ENCODE measurements around the gene CRTAC1.
A peak's percentile ranks its signal among the peaks of the same experiment; 100 is the strongest.

CRTAC1 gene

DNA sequence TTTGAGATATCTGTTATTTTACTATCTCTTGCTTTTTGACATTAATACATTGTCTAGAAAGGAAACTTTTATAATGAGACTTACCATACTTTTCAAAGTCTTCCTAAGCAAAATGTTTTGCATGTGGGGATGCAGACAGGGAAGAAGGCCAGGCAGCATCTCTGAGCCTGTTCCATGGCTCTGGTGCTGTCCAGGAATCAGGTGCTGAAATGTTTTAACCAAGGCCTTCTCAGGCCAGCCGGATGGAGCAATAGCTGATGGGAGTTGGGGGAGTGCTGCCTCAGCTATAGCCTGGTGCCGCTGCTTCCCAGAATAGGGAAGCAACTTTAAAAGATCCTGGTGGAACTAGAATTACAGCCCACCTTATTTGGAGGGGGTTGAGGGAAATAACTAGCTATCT, 38.5 kb downstream of the CRTAC1 start:
- DNase-seq (ENCODE audit: low spot score), result peak; percentile 72
- Histone ChIP-seq H3K23ac (ENCODE audit: low read depth, low read length, poor library complexity) (no peak overlapping the region), H3K4ac (ENCODE audit: low read length) (no peak overlapping the region), H4K91ac (ENCODE audit: low read depth, low read length, poor library complexity) (no peak overlapping the region), H3K18ac (ENCODE audit: low read length) (no peak overlapping the region), H2AFZ (ENCODE audit: low read length) (no peak overlapping the region), H3K4me2 (ENCODE audit: insufficient read depth, low read length, poor library complexity, severe bottlenecking) (no peak overlapping the region), H3K4me1 (ENCODE audit: control insufficient read depth in 2 of 2, insufficient read depth in 1 of 2, low read depth in 1 of 2, low read length in 2 of 2) (no peaks in the 10 kb centered on the region), H4K8ac (ENCODE audit: low read depth, low read length) (no peak overlapping the region), H3K36me3 (replicated peaks in 1 of 2; ENCODE audit: control insufficient read depth in 2 of 2, insufficient read depth in 2 of 2, low read length in 2 of 2) (no peaks in the 10 kb centered on the region), H3K14ac (ENCODE audit: low read length) (no peak overlapping the region), H2BK120ac (ENCODE audit: low read depth, low read length) (no peak overlapping the region), H2BK15ac (ENCODE audit: low read length) (no peak overlapping the region), H3K9me3 (replicated peaks in 1 of 2; ENCODE audit: control insufficient read depth in 2 of 2, insufficient read depth in 1 of 2, low read depth in 1 of 2, low read length in 2 of 2) (no peaks in the 10 kb centered on the region), H3K27ac (replicated peaks; ENCODE audit: low read length) (no peak overlapping the region), H3K9ac (ENCODE audit: low read depth, low read length, poor library complexity) (no peak overlapping the region), H2BK12ac (ENCODE audit: low read length) (no peak overlapping the region), H2AK5ac (ENCODE audit: low read depth, low read length) (no peak overlapping the region), H3K4me3 (ENCODE audit: low read length in 2 of 2) (no peak overlapping the region), H2BK5ac (ENCODE audit: low read length) (no peak overlapping the region), H3K79me1 (ENCODE audit: low read depth, low read length) (no peaks in the 10 kb centered on the region), H3K27me3 (ENCODE audit: control insufficient read depth in 3 of 3, insufficient read depth in 3 of 3, low read depth in 1 of 3, low read length in 3 of 3) (peaks cover 0 to 3% (median 0%) of the 10 kb centered on the region in 3 experiments)
- no CpG with 5 or more reads among the region's 2 CpGs for WGBS, 2 donors (ENCODE audit: extremely low coverage in 2 of 2, insufficient read length in 2 of 2, insufficient replicate concordance in 1 of 2)

- H3K4ac ChIP-seq (ENCODE audit: low read length), result no peak overlapping the region
- H2BK12ac ChIP-seq (ENCODE audit: low read length), result no peak overlapping the region
- no peak overlapping the region for H3K18ac ChIP-seq (ENCODE audit: low read length)
- H3K4me3 ChIP-seq (ENCODE audit: low read length in 2 of 2), result no peak overlapping the region
- no peaks in the 10 kb centered on the region for H3K4me1 ChIP-seq (ENCODE audit: control insufficient read depth in 2 of 2, insufficient read depth in 1 of 2, low read depth in 1 of 2, low read length in 2 of 2)
- no peak overlapping the region for H3K9ac ChIP-seq (ENCODE audit: low read depth, low read length, poor library complexity)
- no peak overlapping the region for H2BK120ac ChIP-seq (ENCODE audit: low read depth, low read length)
- H3K14ac ChIP-seq (ENCODE audit: low read length), result no peak overlapping the region
- no peak overlapping the region for H4K8ac ChIP-seq (ENCODE audit: low read depth, low read length)
- H2BK15ac ChIP-seq (ENCODE audit: low read length), result no peak overlapping the region
- DNase-seq (ENCODE audit: low spot score), result no peak
- no peak overlapping the region for H2AFZ ChIP-seq (ENCODE audit: low read length)
- H3K27me3 ChIP-seq (ENCODE audit: control insufficient read depth in 3 of 3, insufficient read depth in 3 of 3, low read depth in 1 of 3, low read length in 3 of 3), result peaks cover 0 to 31% (median 0%) of the 10 kb centered on the region in 3 experiments
- H2BK5ac ChIP-seq (ENCODE audit: low read length), result no peak overlapping the region
- no peaks in the 10 kb centered on the region for H3K36me3 ChIP-seq (replicated peaks in 1 of 2; ENCODE audit: control insufficient read depth in 2 of 2, insufficient read depth in 2 of 2, low read length in 2 of 2)
- no peak overlapping the region for H3K27ac ChIP-seq (replicated peaks; ENCODE audit: low read length)
- H3K23ac ChIP-seq (ENCODE audit: low read depth, low read length, poor library complexity), result no peak overlapping the region
- H2AK5ac ChIP-seq (ENCODE audit: low read depth, low read length), result no peak overlapping the region
- H3K79me1 ChIP-seq (ENCODE audit: low read depth, low read length), result no peaks in the 10 kb centered on the region
- H4K91ac ChIP-seq (ENCODE audit: low read depth, low read length, poor library complexity), result no peak overlapping the region
- no peak overlapping the region for H3K4me2 ChIP-seq (ENCODE audit: insufficient read depth, low read length, poor library complexity, severe bottlenecking)
- no peaks in the 10 kb centered on the region for H3K9me3 ChIP-seq (replicated peaks in 1 of 2; ENCODE audit: control insufficient read depth in 2 of 2, insufficient read depth in 1 of 2, low read depth in 1 of 2, low read length in 2 of 2)
These were observed 48.6 kb downstream of the CRTAC1 start for GRCh38 chr10:97981816-97982215.

DNA sequence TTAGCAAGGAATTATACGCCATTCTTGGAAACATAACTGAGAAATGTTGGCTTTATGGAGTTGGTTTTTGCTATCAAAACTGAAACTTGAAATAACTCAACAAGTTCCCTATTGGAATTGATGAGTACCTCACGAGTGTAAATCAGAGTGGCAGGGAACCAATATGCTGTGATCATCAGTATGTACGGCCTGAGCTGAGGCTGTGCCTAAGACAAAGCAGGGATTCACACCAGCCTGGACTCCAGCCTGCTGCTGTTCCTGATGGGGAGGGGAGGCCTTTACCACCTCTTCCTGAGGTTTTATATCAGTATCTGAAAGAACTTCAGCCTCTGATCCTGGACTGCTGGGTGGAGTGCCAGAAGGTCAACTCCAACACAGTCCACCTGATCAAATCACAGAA, 52.7 kb downstream of the CRTAC1 start:
- H3K9me3 ChIP-seq (replicated peaks in 1 of 2; ENCODE audit: control insufficient read depth in 2 of 2, insufficient read depth in 1 of 2, low read depth in 1 of 2, low read length in 2 of 2), result no peaks in the 10 kb centered on the region
- no peak overlapping the region for H3K14ac ChIP-seq (ENCODE audit: low read length)
- no peaks in the 10 kb centered on the region for H3K79me1 ChIP-seq (ENCODE audit: low read depth, low read length)
- no peak overlapping the region for H2BK15ac ChIP-seq (ENCODE audit: low read length)
- H4K91ac ChIP-seq (ENCODE audit: low read depth, low read length, poor library complexity), result no peak overlapping the region
- H3K23ac ChIP-seq (ENCODE audit: low read depth, low read length, poor library complexity), result no peak overlapping the region
- no peak overlapping the region for H2BK120ac ChIP-seq (ENCODE audit: low read depth, low read length)
- H3K4me2 ChIP-seq (ENCODE audit: insufficient read depth, low read length, poor library complexity, severe bottlenecking), result no peak overlapping the region
- H3K4me3 ChIP-seq (ENCODE audit: low read length in 2 of 2), result no peak overlapping the region
- H2AFZ ChIP-seq (ENCODE audit: low read length), result no peak overlapping the region
- H2AK5ac ChIP-seq (ENCODE audit: low read depth, low read length), result no peak overlapping the region
- H3K36me3 ChIP-seq (replicated peaks in 1 of 2; ENCODE audit: control insufficient read depth in 2 of 2, insufficient read depth in 2 of 2, low read length in 2 of 2), result no peaks in the 10 kb centered on the region
- no CpG with 5 or more reads among the region's 3 CpGs for WGBS, 2 donors (ENCODE audit: extremely low coverage in 2 of 2, insufficient read length in 2 of 2, insufficient replicate concordance in 1 of 2)
- H3K4me1 ChIP-seq (ENCODE audit: control insufficient read depth in 2 of 2, insufficient read depth in 1 of 2, low read depth in 1 of 2, low read length in 2 of 2), result peaks cover 0 to 7% of the 10 kb centered on the region in 2 donors
- H2BK12ac ChIP-seq (ENCODE audit: low read length), result no peak overlapping the region
- H4K8ac ChIP-seq (ENCODE audit: low read depth, low read length), result no peak overlapping the region
- peaks cover 0 to 62% (median 27%) of the 10 kb centered on the region in 3 experiments for H3K27me3 ChIP-seq (ENCODE audit: control insufficient read depth in 3 of 3, insufficient read depth in 3 of 3, low read depth in 1 of 3, low read length in 3 of 3)
- no peak overlapping the region for H3K27ac ChIP-seq (replicated peaks; ENCODE audit: low read length)
- DNase-seq (ENCODE audit: low spot score), result no peak
- H2BK5ac ChIP-seq (ENCODE audit: low read length), result no peak overlapping the region
- no peak overlapping the region for H3K9ac ChIP-seq (ENCODE audit: low read depth, low read length, poor library complexity)
- no peak overlapping the region for H3K4ac ChIP-seq (ENCODE audit: low read length)
- H3K18ac ChIP-seq (ENCODE audit: low read length), result no peak overlapping the region

DNA sequence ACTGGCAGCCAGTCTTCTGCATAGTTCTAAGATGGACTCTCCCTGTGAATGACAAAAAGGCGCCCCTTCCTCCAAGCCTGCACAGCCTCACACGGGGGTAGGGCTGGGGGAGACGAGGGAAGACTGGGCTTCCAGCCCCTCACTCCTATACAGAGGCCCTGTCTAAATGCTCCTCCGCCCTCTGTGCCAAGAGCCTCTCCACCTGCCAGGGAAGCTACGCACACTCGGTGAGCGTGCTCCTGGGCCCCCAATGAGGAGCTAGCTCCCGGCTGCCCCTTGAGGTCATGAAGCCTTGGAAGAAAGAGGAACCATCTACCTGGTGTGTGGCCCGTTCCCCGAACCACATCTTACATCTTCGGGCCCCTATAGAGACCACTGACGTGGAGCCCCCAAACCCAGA, 54.8 kb downstream of the CRTAC1 start:
- Histone ChIP-seq H3K9me3 (replicated peaks in 1 of 2; ENCODE audit: control insufficient read depth in 2 of 2, insufficient read depth in 1 of 2, low read depth in 1 of 2, low read length in 2 of 2) (no peaks in the 10 kb centered on the region), H3K4me2 (ENCODE audit: insufficient read depth, low read length, poor library complexity, severe bottlenecking) (no peak overlapping the region), H2AFZ (ENCODE audit: low read length) (no peak overlapping the region), H2BK5ac (ENCODE audit: low read length) (no peak overlapping the region), H3K9ac (ENCODE audit: low read depth, low read length, poor library complexity) (no peak overlapping the region), H4K8ac (ENCODE audit: low read depth, low read length) (no peak overlapping the region), H2BK15ac (ENCODE audit: low read length) (no peak overlapping the region), H3K4me3 (ENCODE audit: low read length in 2 of 2) (no peak overlapping the region), H3K23ac (ENCODE audit: low read depth, low read length, poor library complexity) (no peak overlapping the region), H3K36me3 (replicated peaks in 1 of 2; ENCODE audit: control insufficient read depth in 2 of 2, insufficient read depth in 2 of 2, low read length in 2 of 2) (no peaks in the 10 kb centered on the region), H3K4me1 (ENCODE audit: control insufficient read depth in 2 of 2, insufficient read depth in 1 of 2, low read depth in 1 of 2, low read length in 2 of 2) (peaks cover 0 to 7% of the 10 kb centered on the region in 2 donors), H4K91ac (ENCODE audit: low read depth, low read length, poor library complexity) (no peak overlapping the region), H3K27ac (replicated peaks; ENCODE audit: low read length) (no peak overlapping the region), H2BK12ac (ENCODE audit: low read length) (no peak overlapping the region), H2BK120ac (ENCODE audit: low read depth, low read length) (no peak overlapping the region), H3K18ac (ENCODE audit: low read length) (no peak overlapping the region), H3K14ac (ENCODE audit: low read length) (no peak overlapping the region), H3K4ac (ENCODE audit: low read length) (no peak overlapping the region), H3K79me1 (ENCODE audit: low read depth, low read length) (no peaks in the 10 kb centered on the region), H3K27me3 (ENCODE audit: control insufficient read depth in 3 of 3, insufficient read depth in 3 of 3, low read depth in 1 of 3, low read length in 3 of 3) (peaks cover 0 to 69% (median 27%) of the 10 kb centered on the region in 3 experiments), H2AK5ac (ENCODE audit: low read depth, low read length) (no peak overlapping the region)
- WGBS, 2 donors (ENCODE audit: extremely low coverage in 2 of 2, insufficient read length in 2 of 2, insufficient replicate concordance in 1 of 2), result no CpG with 5 or more reads among the region's 12 CpGs
- DNase-seq (ENCODE audit: low spot score), result no peak

Measured in neuronal stem cell (in vitro differentiated cells).